CD14-positive monocyte (primary cell): ENCODE data around the gene PCDHGC3. TPM values are rescaled to one million over a fixed set of nuclear protein-coding genes. Genes with fewer than 3 reads are reported as not detected.

Experiments
- DNase-seq, 3 donors: peaks; one replicate each; pipeline ENCODE4 v3.0.0-alpha.2; 2011 to 2022
- H2AFZ ChIP-seq: 2 replicates; pipeline ENCODE4 v1.6.0; 2012; ENCODE audit warnings: mild to moderate bottlenecking, low read depth, low read length, inconsistent platforms; ENCODE audit not compliant: insufficient read depth, poor library complexity, severe bottlenecking
- H3K27ac ChIP-seq, 2 donors: 1 replicate in 1 of 2; 2 replicates in 1 of 2; pipeline ENCODE4 v1.5.1; 2012 to 2013; ENCODE audit warnings: low read length in 2 of 2, control low read depth in 1 of 2, inconsistent platforms in 1 of 2, low read depth in 1 of 2, mild to moderate bottlenecking in 1 of 2
- H3K27me3 ChIP-seq, 2 donors: one replicate each; pipeline versions ENCODE4 v1.6.0 to v1.6.1; 2011 to 2013; ENCODE audit warnings: low read length in 2 of 2; ENCODE audit not compliant: control insufficient read depth in 2 of 2, insufficient read depth in 2 of 2
- H3K36me3 ChIP-seq, 2 donors: replicated peaks in 1 of 2; 1 replicate in 1 of 2; 2 replicates in 1 of 2; pipeline versions ENCODE4 v1.5.1 to v1.6.1; 2012 to 2013; ENCODE audit warnings: low read length in 2 of 2, control low read depth in 1 of 2, inconsistent platforms in 1 of 2, mild to moderate bottlenecking in 1 of 2; ENCODE audit not compliant: insufficient read depth in 2 of 2, control insufficient read depth in 1 of 2
- H3K4me1 ChIP-seq, 2 donors: 1 replicate in 1 of 2; 2 replicates in 1 of 2; pipeline versions ENCODE4 v1.5.1 to v1.6.1; 2012 to 2013; ENCODE audit warnings: low read length in 2 of 2, control low read depth in 1 of 2, inconsistent platforms in 1 of 2, mild to moderate bottlenecking in 1 of 2, moderate library complexity in 1 of 2; ENCODE audit not compliant: insufficient read depth in 2 of 2, control insufficient read depth in 1 of 2
- H3K4me2 ChIP-seq: replicated peaks from 2 replicates; pipeline ENCODE3; 2012; ENCODE audit warnings: low read length, moderate library complexity, mild to moderate bottlenecking; ENCODE audit not compliant: poor library complexity, severe bottlenecking; ENCODE audit errors: extremely low read depth
- H3K4me3 ChIP-seq, 3 experiments: fragments of 200-600 bp in 1 of 3; sonication (generic) in 1 of 3; replicated peaks in 1 of 3; 1 replicate in 2 of 3; 2 replicates in 1 of 3; pipeline ENCODE4 v1.5.1; 2011 to 2013; ENCODE audit warnings: low read length in 3 of 3, mild to moderate bottlenecking in 3 of 3, control low read depth in 2 of 3, low read depth in 2 of 3, inconsistent platforms in 1 of 3, moderate library complexity in 1 of 3
- H3K79me2 ChIP-seq: 2 replicates; pipeline ENCODE4 v1.6.0; 2012; ENCODE audit warnings: mild to moderate bottlenecking, control low read depth, inconsistent platforms, low read length, moderate library complexity; ENCODE audit not compliant: insufficient read depth
- H3K9ac ChIP-seq: 2 replicates; pipeline ENCODE4 v1.6.0; 2017; ENCODE audit warnings: low read length, mild to moderate bottlenecking; ENCODE audit not compliant: insufficient read depth, poor library complexity, severe bottlenecking
- H3K9me3 ChIP-seq, 2 donors: replicated peaks in 1 of 2; 1 replicate in 1 of 2; 2 replicates in 1 of 2; pipeline versions ENCODE4 v1.5.1 to v1.6.1; 2012 to 2013; ENCODE audit warnings: low read length in 2 of 2, control low read depth in 1 of 2; ENCODE audit not compliant: control insufficient read depth in 1 of 2, insufficient read depth in 1 of 2
- H4K20me1 ChIP-seq: 2 replicates; pipeline ENCODE4 v1.6.0; 2012; ENCODE audit warnings: mild to moderate bottlenecking, low read length, control low read depth, moderate library complexity; ENCODE audit not compliant: insufficient read depth
- H3K27ac Mint-ChIP-seq, 7 donors: one replicate each; pipeline ENCODE4 v1.8.0; 2020; ENCODE audit warnings: mild to moderate bottlenecking in 7 of 7, mixed read lengths in 7 of 7, moderate library complexity in 6 of 7, inconsistent platforms in 2 of 7
- H3K27me3 Mint-ChIP-seq, 3 donors: one replicate each; pipeline ENCODE4 v1.8.0; 2021 to 2022; ENCODE audit warnings: low read depth in 3 of 3, mild to moderate bottlenecking in 3 of 3, mixed read lengths in 3 of 3, moderate library complexity in 3 of 3, inconsistent platforms in 1 of 3
- H3K36me3 Mint-ChIP-seq, 2 donors: one replicate each; pipeline ENCODE4 v1.8.0; 2020; ENCODE audit warnings: mixed read lengths in 2 of 2, inconsistent platforms in 1 of 2, mild to moderate bottlenecking in 1 of 2
- H3K4me1 Mint-ChIP-seq: one replicate; pipeline ENCODE4 v1.8.0; 2020; ENCODE audit warnings: mild to moderate bottlenecking, mixed read lengths
- H3K4me3 Mint-ChIP-seq, 2 donors: one replicate each; pipeline ENCODE4 v1.8.0; 2020; ENCODE audit warnings: mild to moderate bottlenecking in 2 of 2, mixed read lengths in 2 of 2, moderate library complexity in 1 of 2
- H3K9me3 Mint-ChIP-seq, 7 donors: one replicate each; pipeline ENCODE4 v1.8.0; 2020 to 2022; ENCODE audit warnings: mixed read lengths in 7 of 7, mild to moderate bottlenecking in 6 of 7, moderate library complexity in 6 of 7, inconsistent platforms in 2 of 7
- CTCF ChIP-seq: fragments of 200-600 bp; IDR thresholded peaks from one replicate; pipeline ENCODE4 v1.8.0; 2022; ENCODE audit warnings: antibody characterized with exemption, mild to moderate bottlenecking
- WGBS: methylation state at CpG from one replicate; pipeline ENCODE4 v1.1.5; 2013; ENCODE audit warnings: missing lambda C conversion rate; ENCODE audit not compliant: insufficient coverage; 5-methylcytosine and 5-hydroxymethylcytosine counted together
- intact Hi-C, 2 donors: fragments of 100-400 bp; cut with micrococcal nuclease; formaldehyde crosslinking; loops; one replicate each; pipeline versions ENCODE4 v1.15.0 to v1.15.1; 2023
- polyA plus RNA-seq, 3 donors: library from polyadenylated mRNA; depleted of rRNA in 1 of 3; unstranded in 2 of 3; stranded (reverse) in 1 of 3; fragments of 300-500 nt in 2 of 3; fragments of >200 nt in 1 of 3; fragmentation: Illumina TruSeq in 2 of 3; gene quantifications; 1 replicate in 2 of 3; 2 replicates in 1 of 3; pipeline ENCODE4 v1.2.3, GENCODE V29; 2012 to 2021

PCDHGC3 gene
- polyA plus RNA-seq, 3 donors, result 0.33 TPM; not detected in 2

GRCh38 chr5:141515946-141516671 is 40.3 kb downstream of the PCDHGC3 start:
- peaks cover 0 to 5% (median 0%) of the 10 kb centered on the region in 7 donors for H3K9me3 Mint-ChIP-seq
- peak overlapping the region in 2 of 7 donors; percentile 35 to 40 for H3K27ac Mint-ChIP-seq

GRCh38 chr5:141516672-141517025 is 40.9 kb downstream of the PCDHGC3 start:
- Histone ChIP-seq H3K27me3 (peaks cover 0 to 5% of the 10 kb centered on the region in 2 donors), H3K4me3 (no peak overlapping the region), H3K79me2 (peaks cover 14% of the 10 kb centered on the region), H3K9ac (no peak overlapping the region), H3K9me3 (no peaks in the 10 kb centered on the region), H3K4me1 (peaks cover 74 to 94% of the 10 kb centered on the region in 2 donors), H4K20me1 (peaks cover 88% of the 10 kb centered on the region), H3K27ac (peak overlapping the region in 1 of 2 donors; percentile 12), H3K36me3 (peaks cover 46 to 56% of the 10 kb centered on the region in 2 donors), H2AFZ (no peak overlapping the region), H3K4me2 (no peak overlapping the region)
- DNase-seq, result no peak
- Mint-ChIP-seq H3K9me3 (peaks cover 0 to under 1% (median 0%) of the 10 kb centered on the region in 7 donors), H3K36me3 (peaks cover 65 to 66% of the 10 kb centered on the region in 2 donors), H3K4me3 (no peak overlapping the region), H3K27me3 (peaks cover 0 to 17% (median 8%) of the 10 kb centered on the region in 3 donors), H3K4me1 (peaks cover 86% of the 10 kb centered on the region), H3K27ac (peak overlapping the region in 2 of 7 donors; percentile 26 to 35)
- intact Hi-C loops, result no loop called here
- 93% methylated on average over 6 of the region's 8 CpGs for WGBS
- TF ChIP-seq CTCF, result no peak

More at GRCh38 chr5:141515946-141516671, 40.3 kb downstream of the PCDHGC3 start:
- intact Hi-C loops, result no loop called here
- H3K9me3 ChIP-seq, result no peaks in the 10 kb centered on the region
- no peak for DNase-seq
- no peak overlapping the region for H2AFZ ChIP-seq
- H3K36me3 Mint-ChIP-seq, result peaks cover 65 to 68% of the 10 kb centered on the region in 2 donors
- peak overlapping the region in 1 of 2 donors; percentile 12 for H3K27ac ChIP-seq
- peak overlapping the region; percentile 16 for H3K9ac ChIP-seq
- H3K4me2 ChIP-seq, result no peak overlapping the region
- peaks cover 69 to 89% of the 10 kb centered on the region in 2 donors for H3K4me1 ChIP-seq
- H3K36me3 ChIP-seq, result peaks cover 46 to 56% of the 10 kb centered on the region in 2 donors
- no peak overlapping the region for H3K4me3 Mint-ChIP-seq
- H3K27me3 Mint-ChIP-seq, result peaks cover 0 to 18% (median 8%) of the 10 kb centered on the region in 3 donors
- TF ChIP-seq CTCF, result no peak
- peaks cover 82% of the 10 kb centered on the region for H3K4me1 Mint-ChIP-seq
- no peak overlapping the region for H3K4me3 ChIP-seq
- 100% methylated on average over 1 of the region's 4 CpGs for WGBS
- peaks cover 0 to 5% of the 10 kb centered on the region in 2 donors for H3K27me3 ChIP-seq
- H3K79me2 ChIP-seq, result peaks cover 14% of the 10 kb centered on the region
- peaks cover 83% of the 10 kb centered on the region for H4K20me1 ChIP-seq
